NB4 (cell line): ENCODE measurements around the gene ZNF318.

Experiments
- DNase-seq: peaks from one replicate; pipeline ENCODE4 v3.0.0; 2010; ENCODE audit warnings: low read depth
- H3K4me3 ChIP-seq: one replicate; pipeline ENCODE4 v1.5.1; 2011; ENCODE audit warnings: mild to moderate bottlenecking, low read depth, low read length, moderate library complexity
- CTCF ChIP-seq: IDR thresholded peaks from one replicate; pipeline ENCODE4 v1.5.1; 2012; ENCODE audit warnings: low read depth, low read length
- MAX ChIP-seq: IDR thresholded peaks from 2 replicates; pipeline ENCODE4 v1.6.1; 2011; ENCODE audit warnings: low read depth, low read length
- MYC ChIP-seq: IDR thresholded peaks from 2 replicates; pipeline ENCODE4 v1.6.1; 2011; ENCODE audit warnings: low read depth, low read length
- POLR2A ChIP-seq: IDR thresholded peaks from 2 replicates; pipeline ENCODE4 v1.6.1; 2011; ENCODE audit warnings: mild to moderate bottlenecking; ENCODE audit not compliant: insufficient read length; ENCODE audit errors: extremely low read depth

ZNF318 gene

GRCh38 chr6:43291708-43292107 lies 77.7 kb downstream of the ZNF318 start:
- TF ChIP-seq POLR2A (no peak), CTCF (no peak), MYC (no peak)
- no peak overlapping the region for H3K4me3 ChIP-seq
- DNase-seq, result no peak

GRCh38 chr6:43290905-43291355 lies 78.5 kb downstream of the ZNF318 start:
- no peak for DNase-seq
- H3K4me3 ChIP-seq, result no peak overlapping the region
- TF ChIP-seq CTCF (no peak), MAX (no peak), POLR2A (no peak), MYC (no peak)

GRCh38 chr6:43290339-43290904 lies 79.0 kb downstream of the ZNF318 start:
- DNase-seq, result no peak
- TF ChIP-seq MAX (no peak), MYC (no peak), POLR2A (no peak), CTCF (no peak)
- no peak overlapping the region for H3K4me3 ChIP-seq

- no peak for TF ChIP-seq POLR2A
- no peak for TF ChIP-seq MAX
- TF ChIP-seq CTCF, result no peak
- TF ChIP-seq MYC, result no peak
- no peak overlapping the region for H3K4me3 ChIP-seq
- DNase-seq, result no peak
Measured at GRCh38 chr6:43287717-43288679, 81.4 kb downstream of the ZNF318 start.

- no peak overlapping the region for H3K4me3 ChIP-seq
- TF ChIP-seq CTCF (peak; percentile 10), MAX (no peak)
- DNase-seq, result peak; percentile 83
Measured at GRCh38 chr6:43286980-43287716, 82.3 kb downstream of the ZNF318 start.
